ENCODE results near the gene PSMB8.

DNA sequence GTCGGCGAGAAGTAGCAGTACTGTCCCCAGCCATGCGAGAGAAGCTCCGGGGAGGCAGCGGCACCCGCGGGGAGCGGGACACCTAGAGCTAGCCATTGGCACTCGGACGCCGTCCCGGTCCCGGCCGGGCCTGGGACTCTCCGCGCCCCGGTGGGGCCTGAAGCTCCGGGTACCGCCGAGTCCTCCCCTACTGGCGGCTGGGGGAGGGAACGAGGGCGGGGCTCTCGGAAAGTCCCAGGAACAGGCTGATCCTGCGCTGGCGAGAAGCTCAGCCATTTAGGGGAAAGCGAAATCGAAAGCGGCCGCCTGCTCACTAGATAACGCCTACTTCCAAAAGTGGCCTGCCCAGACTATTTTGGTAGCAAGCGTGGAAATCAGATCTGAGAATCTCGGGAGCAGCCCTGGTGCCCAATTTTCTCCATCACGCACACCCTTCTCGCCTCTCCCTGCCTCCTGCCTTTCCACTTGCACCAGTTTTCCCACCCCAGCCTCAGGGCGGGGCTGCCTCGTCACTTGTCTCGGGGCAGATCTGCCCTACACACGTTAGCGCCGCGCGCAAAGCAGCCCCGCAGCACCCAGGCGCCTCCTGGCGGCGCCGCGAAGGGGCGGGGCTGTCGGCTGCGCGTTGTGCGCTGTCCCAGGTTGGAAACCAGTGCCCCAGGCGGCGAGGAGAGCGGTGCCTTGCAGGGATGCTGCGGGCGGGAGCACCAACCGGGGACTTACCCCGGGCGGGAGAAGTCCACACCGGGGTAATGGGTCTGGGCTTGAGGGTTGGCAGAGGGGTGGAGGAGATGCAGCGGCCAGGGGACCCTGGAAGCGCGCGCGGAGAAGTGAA is 9.9 kb upstream of the PSMB8 start, which contains the start of the genes PSMB9 and TAP1:
- TF ChIP-seq, protein P1, sequence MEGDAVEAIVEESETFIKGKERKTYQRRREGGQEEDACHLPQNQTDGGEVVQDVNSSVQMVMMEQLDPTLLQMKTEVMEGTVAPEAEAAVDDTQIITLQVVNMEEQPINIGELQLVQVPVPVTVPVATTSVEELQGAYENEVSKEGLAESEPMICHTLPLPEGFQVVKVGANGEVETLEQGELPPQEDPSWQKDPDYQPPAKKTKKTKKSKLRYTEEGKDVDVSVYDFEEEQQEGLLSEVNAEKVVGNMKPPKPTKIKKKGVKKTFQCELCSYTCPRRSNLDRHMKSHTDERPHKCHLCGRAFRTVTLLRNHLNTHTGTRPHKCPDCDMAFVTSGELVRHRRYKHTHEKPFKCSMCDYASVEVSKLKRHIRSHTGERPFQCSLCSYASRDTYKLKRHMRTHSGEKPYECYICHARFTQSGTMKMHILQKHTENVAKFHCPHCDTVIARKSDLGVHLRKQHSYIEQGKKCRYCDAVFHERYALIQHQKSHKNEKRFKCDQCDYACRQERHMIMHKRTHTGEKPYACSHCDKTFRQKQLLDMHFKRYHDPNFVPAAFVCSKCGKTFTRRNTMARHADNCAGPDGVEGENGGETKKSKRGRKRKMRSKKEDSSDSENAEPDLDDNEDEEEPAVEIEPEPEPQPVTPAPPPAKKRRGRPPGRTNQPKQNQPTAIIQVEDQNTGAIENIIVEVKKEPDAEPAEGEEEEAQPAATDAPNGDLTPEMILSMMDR (optimal IDR thresholded peaks at IDR 0.05 in 1 of 3, IDR thresholded peaks at IDR 0.05 in 1 of 3, conservative IDR thresholded peaks at IDR 0.05 in 1 of 3; ENCODE audit: extremely low read depth in 1 of 3, insufficient read depth in 2 of 3, low read length in 3 of 3), result peak; percentile 59 to 83 (median 81)
- no peak for TF ChIP-seq EZH2 (IDR thresholded peaks at IDR 0.05; ENCODE audit: low read length)

Data from keratinocyte (primary cell).